Mononuclear cell (primary cell): ENCODE data around the gene SLC26A9. TPM values are rescaled to one million over a fixed set of nuclear protein-coding genes. Genes with fewer than 3 reads are reported as not detected.

Source experiments
- H3K27me3 ChIP-seq: 2 replicates; pipeline ENCODE4 v1.6.0; 2011; ENCODE audit warnings: low read length, control low read depth; ENCODE audit not compliant: insufficient read depth
- H3K4me1 ChIP-seq: 2 replicates; pipeline ENCODE4 v1.5.1; 2011; ENCODE audit warnings: mild to moderate bottlenecking, low read length, control low read depth; ENCODE audit not compliant: insufficient read depth
- H3K4me3 ChIP-seq: 2 replicates; pipeline ENCODE4 v1.5.1; 2011; ENCODE audit warnings: mild to moderate bottlenecking, low read length, moderate library complexity
- H3K9me3 ChIP-seq: 2 replicates; pipeline ENCODE4 v1.5.1; 2011; ENCODE audit warnings: low read depth, mild to moderate bottlenecking, control low read depth, low read length
- total RNA-seq: library from RNA; depleted of rRNA; stranded (reverse); fragments of >200 nt; gene quantifications from one replicate; pipeline ENCODE4 v1.2.3, GENCODE V29; 2012

SLC26A9 gene
- not detected for total RNA-seq

GRCh38 chr1:205943245-205943644 is at the start of gene SLC26A9:
Gene SLC26A9 (minus strand): TSS chr1:205943456. CDS start chr1:205935820, 7,636 bp downstream.
- no peak within 1 kb of the TSS for H3K4me3 ChIP-seq
- H3K4me1 ChIP-seq: peaks cover 5% of the 10 kb centered on the region
- peaks cover 3% of the 10 kb centered on the region for H3K27me3 ChIP-seq
- no peaks in the 10 kb centered on the region for H3K9me3 ChIP-seq

GRCh38 chr1:205992218-205992882 is 49.1 kb upstream of the SLC26A9 start:
- Histone ChIP-seq H3K4me1 (no peaks in the 10 kb centered on the region), H3K9me3 (no peaks in the 10 kb centered on the region), H3K4me3 (no peak overlapping the region), H3K27me3 (no peaks in the 10 kb centered on the region)

GRCh38 chr1:205991237-205991636 is 48.0 kb upstream of the SLC26A9 start:
- Histone ChIP-seq H3K4me3 (no peak overlapping the region), H3K4me1 (no peaks in the 10 kb centered on the region), H3K9me3 (no peaks in the 10 kb centered on the region), H3K27me3 (no peaks in the 10 kb centered on the region)

- Histone ChIP-seq H3K4me3 (no peak overlapping the region), H3K27me3 (no peaks in the 10 kb centered on the region), H3K9me3 (no peaks in the 10 kb centered on the region), H3K4me1 (no peaks in the 10 kb centered on the region)
Observed at GRCh38 chr1:205990226-205990625, 47.0 kb upstream of the SLC26A9 start.

GRCh38 chr1:205989786-205990185 is 46.5 kb upstream of the SLC26A9 start:
- Histone ChIP-seq H3K4me3 (no peak overlapping the region), H3K4me1 (no peaks in the 10 kb centered on the region), H3K27me3 (no peaks in the 10 kb centered on the region), H3K9me3 (no peaks in the 10 kb centered on the region)

GRCh38 chr1:205988585-205988995 is 45.3 kb upstream of the SLC26A9 start:
- Histone ChIP-seq H3K27me3 (no peaks in the 10 kb centered on the region), H3K9me3 (no peaks in the 10 kb centered on the region), H3K4me1 (no peaks in the 10 kb centered on the region), H3K4me3 (no peak overlapping the region)

GRCh38 chr1:205986861-205987260 is 43.6 kb upstream of the SLC26A9 start:
- Histone ChIP-seq H3K4me1 (no peaks in the 10 kb centered on the region), H3K4me3 (no peak overlapping the region), H3K9me3 (no peaks in the 10 kb centered on the region), H3K27me3 (no peaks in the 10 kb centered on the region)

GRCh38 chr1:205986292-205986691 is 43.0 kb upstream of the SLC26A9 start:
- Histone ChIP-seq H3K4me1 (no peaks in the 10 kb centered on the region), H3K4me3 (no peak overlapping the region)

GRCh38 chr1:205985330-205986005 is 42.2 kb upstream of the SLC26A9 start:
- no peak overlapping the region for H3K4me3 ChIP-seq
- no peaks in the 10 kb centered on the region for H3K9me3 ChIP-seq
- H3K27me3 ChIP-seq: no peaks in the 10 kb centered on the region
- no peaks in the 10 kb centered on the region for H3K4me1 ChIP-seq

More at GRCh38 chr1:205986292-205986691, 43.0 kb upstream of the SLC26A9 start:
- H3K9me3 ChIP-seq: no peaks in the 10 kb centered on the region
- no peaks in the 10 kb centered on the region for H3K27me3 ChIP-seq

- no peaks in the 10 kb centered on the region for H3K9me3 ChIP-seq
Observed at GRCh38 chr1:205983925-205984725, 40.9 kb upstream of the SLC26A9 start.

GRCh38 chr1:205981257-205981656 is 38.0 kb upstream of the SLC26A9 start:
- Histone ChIP-seq H3K4me3 (no peak overlapping the region), H3K27me3 (no peaks in the 10 kb centered on the region), H3K9me3 (no peaks in the 10 kb centered on the region), H3K4me1 (no peaks in the 10 kb centered on the region)

More at GRCh38 chr1:205983925-205984725, 40.9 kb upstream of the SLC26A9 start:
- H3K4me1 ChIP-seq: no peaks in the 10 kb centered on the region
- no peaks in the 10 kb centered on the region for H3K27me3 ChIP-seq
- H3K4me3 ChIP-seq: no peak overlapping the region

- Histone ChIP-seq H3K27me3 (no peaks in the 10 kb centered on the region), H3K4me1 (no peaks in the 10 kb centered on the region), H3K9me3 (no peaks in the 10 kb centered on the region), H3K4me3 (no peak overlapping the region)
Observed at GRCh38 chr1:205980237-205980870, 37.1 kb upstream of the SLC26A9 start.

- H3K4me1 ChIP-seq: no peaks in the 10 kb centered on the region
- H3K4me3 ChIP-seq: no peak overlapping the region
- H3K9me3 ChIP-seq: no peaks in the 10 kb centered on the region
- H3K27me3 ChIP-seq: no peaks in the 10 kb centered on the region
Observed at GRCh38 chr1:205979301-205979700, 36.0 kb upstream of the SLC26A9 start.

GRCh38 chr1:205978676-205979075 is 35.4 kb upstream of the SLC26A9 start:
- Histone ChIP-seq H3K4me3 (no peak overlapping the region), H3K9me3 (no peaks in the 10 kb centered on the region), H3K4me1 (no peaks in the 10 kb centered on the region), H3K27me3 (no peaks in the 10 kb centered on the region)
